ENCODE results near the gene POM121C.
A peak's percentile ranks its signal among the peaks of the same experiment; 100 is the strongest.
"Not testable (repeated sequence)": the region's sequence is repeated elsewhere in the genome, so short reads cannot be mapped to it uniquely, and the experiment has no call there.

Gene POM121C

GRCh38 chr7:75420152-75420551, 65.9 kb downstream of the POM121C start:
- DNase-seq; H3K9ac ChIP-seq (ENCODE audit: low read depth, low read length); H2AFZ ChIP-seq (ENCODE audit: low read depth, low read length); H4K20me1 ChIP-seq (ENCODE audit: insufficient read depth, low read length); ATAC-seq (ENCODE audit: insufficient read depth, low read depth); H3K4me3 ChIP-seq (ENCODE audit: low read depth in 1 of 2, low read length in 2 of 2); H3K9me3 ChIP-seq (ENCODE audit: insufficient read depth, low read length, severe bottlenecking); H3K79me2 ChIP-seq (ENCODE audit: insufficient read depth, low read length); H3K4me1 ChIP-seq (ENCODE audit: insufficient read depth, low read length); H3K27me3 ChIP-seq (ENCODE audit: insufficient read depth, low read length, poor library complexity); H3K27ac ChIP-seq (ENCODE audit: low read length); H3K4me2 ChIP-seq (ENCODE audit: insufficient read depth, low read length): not testable (repeated sequence)
- H3K36me3 ChIP-seq (ENCODE audit: insufficient read depth, low read length): peaks cover 42% of the 10 kb centered on the region

DNA sequence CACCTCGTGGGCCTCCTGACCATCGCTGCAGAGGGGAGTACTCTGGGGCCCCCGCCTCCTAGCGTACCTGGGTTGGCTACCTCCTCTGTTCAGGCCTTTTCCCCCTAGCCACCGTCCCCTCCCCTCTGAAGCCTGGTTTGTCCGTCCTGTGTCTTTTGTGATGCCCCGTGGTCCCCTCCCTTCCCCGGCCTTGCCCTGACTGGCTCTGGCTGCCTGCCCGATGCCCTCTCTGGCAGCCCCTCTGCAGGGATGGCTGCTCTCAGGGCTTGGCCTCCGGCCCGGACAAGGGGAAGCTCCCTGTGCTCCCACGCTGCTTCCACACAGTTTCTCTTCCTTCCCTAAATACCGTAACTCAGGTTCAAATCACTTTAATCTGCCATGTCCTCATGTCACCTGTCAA, 66.4 kb downstream of the POM121C start:
- H3K79me2 ChIP-seq (ENCODE audit: insufficient read depth, low read length); H3K9me3 ChIP-seq (ENCODE audit: insufficient read depth, low read length, severe bottlenecking); H3K4me3 ChIP-seq (ENCODE audit: low read depth in 1 of 2, low read length in 2 of 2); H3K4me1 ChIP-seq (ENCODE audit: insufficient read depth, low read length); H3K27ac ChIP-seq (ENCODE audit: low read length); H2AFZ ChIP-seq (ENCODE audit: low read depth, low read length); H3K9ac ChIP-seq (ENCODE audit: low read depth, low read length); DNase-seq; H3K27me3 ChIP-seq (ENCODE audit: insufficient read depth, low read length, poor library complexity); H4K20me1 ChIP-seq (ENCODE audit: insufficient read depth, low read length); H3K4me2 ChIP-seq (ENCODE audit: insufficient read depth, low read length): not testable (repeated sequence)
- peak; percentile 6; the same call in 1 of the 3 replicates for ATAC-seq (ENCODE audit: insufficient read depth, low read depth)
- peaks cover 43% of the 10 kb centered on the region for H3K36me3 ChIP-seq (ENCODE audit: insufficient read depth, low read length)

GRCh38 chr7:75419210-75419609, 66.9 kb downstream of the POM121C start:
- H3K27me3 ChIP-seq (ENCODE audit: insufficient read depth, low read length, poor library complexity); H3K79me2 ChIP-seq (ENCODE audit: insufficient read depth, low read length); H3K27ac ChIP-seq (ENCODE audit: low read length); H3K9ac ChIP-seq (ENCODE audit: low read depth, low read length); H3K4me3 ChIP-seq (ENCODE audit: low read depth in 1 of 2, low read length in 2 of 2); H3K9me3 ChIP-seq (ENCODE audit: insufficient read depth, low read length, severe bottlenecking); DNase-seq; H4K20me1 ChIP-seq (ENCODE audit: insufficient read depth, low read length); H3K4me2 ChIP-seq (ENCODE audit: insufficient read depth, low read length); H3K4me1 ChIP-seq (ENCODE audit: insufficient read depth, low read length); H2AFZ ChIP-seq (ENCODE audit: low read depth, low read length): not testable (repeated sequence)
- peaks cover 38% of the 10 kb centered on the region for H3K36me3 ChIP-seq (ENCODE audit: insufficient read depth, low read length)
- peak; percentile 13; the same call in 1 of the 3 replicates for ATAC-seq (ENCODE audit: insufficient read depth, low read depth)

GRCh38 chr7:75418292-75418858, 67.7 kb downstream of the POM121C start:
- not testable (repeated sequence) for H3K27me3 ChIP-seq (ENCODE audit: insufficient read depth, low read length, poor library complexity); H3K27ac ChIP-seq (ENCODE audit: low read length); H3K9ac ChIP-seq (ENCODE audit: low read depth, low read length); DNase-seq; H3K79me2 ChIP-seq (ENCODE audit: insufficient read depth, low read length); H3K4me1 ChIP-seq (ENCODE audit: insufficient read depth, low read length); H4K20me1 ChIP-seq (ENCODE audit: insufficient read depth, low read length); H2AFZ ChIP-seq (ENCODE audit: low read depth, low read length); H3K4me2 ChIP-seq (ENCODE audit: insufficient read depth, low read length); H3K4me3 ChIP-seq (ENCODE audit: low read depth in 1 of 2, low read length in 2 of 2); H3K9me3 ChIP-seq (ENCODE audit: insufficient read depth, low read length, severe bottlenecking)
- peaks cover 30% of the 10 kb centered on the region for H3K36me3 ChIP-seq (ENCODE audit: insufficient read depth, low read length)
- peak; percentile 7; the same call in 1 of the 3 replicates for ATAC-seq (ENCODE audit: insufficient read depth, low read depth)

- not testable (repeated sequence) for H3K79me2 ChIP-seq (ENCODE audit: insufficient read depth, low read length); H3K4me2 ChIP-seq (ENCODE audit: insufficient read depth, low read length); ATAC-seq (ENCODE audit: insufficient read depth, low read depth); H3K27me3 ChIP-seq (ENCODE audit: insufficient read depth, low read length, poor library complexity); H3K9ac ChIP-seq (ENCODE audit: low read depth, low read length); H3K27ac ChIP-seq (ENCODE audit: low read length); H3K4me1 ChIP-seq (ENCODE audit: insufficient read depth, low read length); H3K4me3 ChIP-seq (ENCODE audit: low read depth in 1 of 2, low read length in 2 of 2); H3K9me3 ChIP-seq (ENCODE audit: insufficient read depth, low read length, severe bottlenecking); H4K20me1 ChIP-seq (ENCODE audit: insufficient read depth, low read length); DNase-seq; H2AFZ ChIP-seq (ENCODE audit: low read depth, low read length)
- peaks cover 28% of the 10 kb centered on the region for H3K36me3 ChIP-seq (ENCODE audit: insufficient read depth, low read length)
These were observed 69.3 kb downstream of the POM121C start for GRCh38 chr7:75416787-75417186.

- peaks cover 20% of the 10 kb centered on the region for H3K36me3 ChIP-seq (ENCODE audit: insufficient read depth, low read length)
- H3K4me2 ChIP-seq (ENCODE audit: insufficient read depth, low read length); H4K20me1 ChIP-seq (ENCODE audit: insufficient read depth, low read length); H3K4me3 ChIP-seq (ENCODE audit: low read depth in 1 of 2, low read length in 2 of 2); H3K4me1 ChIP-seq (ENCODE audit: insufficient read depth, low read length); H2AFZ ChIP-seq (ENCODE audit: low read depth, low read length); H3K9me3 ChIP-seq (ENCODE audit: insufficient read depth, low read length, severe bottlenecking); ATAC-seq (ENCODE audit: insufficient read depth, low read depth); H3K27ac ChIP-seq (ENCODE audit: low read length); DNase-seq; H3K9ac ChIP-seq (ENCODE audit: low read depth, low read length); H3K27me3 ChIP-seq (ENCODE audit: insufficient read depth, low read length, poor library complexity); H3K79me2 ChIP-seq (ENCODE audit: insufficient read depth, low read length): not testable (repeated sequence)
These were observed 70.2 kb downstream of the POM121C start for GRCh38 chr7:75415829-75416373.

GRCh38 chr7:75415428-75415817, 70.7 kb downstream of the POM121C start:
- DNase-seq; H2AFZ ChIP-seq (ENCODE audit: low read depth, low read length); H3K27ac ChIP-seq (ENCODE audit: low read length); H3K4me2 ChIP-seq (ENCODE audit: insufficient read depth, low read length); H4K20me1 ChIP-seq (ENCODE audit: insufficient read depth, low read length); ATAC-seq (ENCODE audit: insufficient read depth, low read depth); H3K4me3 ChIP-seq (ENCODE audit: low read depth in 1 of 2, low read length in 2 of 2); H3K79me2 ChIP-seq (ENCODE audit: insufficient read depth, low read length); H3K9me3 ChIP-seq (ENCODE audit: insufficient read depth, low read length, severe bottlenecking); H3K4me1 ChIP-seq (ENCODE audit: insufficient read depth, low read length); H3K9ac ChIP-seq (ENCODE audit: low read depth, low read length); H3K27me3 ChIP-seq (ENCODE audit: insufficient read depth, low read length, poor library complexity): not testable (repeated sequence)
- H3K36me3 ChIP-seq (ENCODE audit: insufficient read depth, low read length): peaks cover 20% of the 10 kb centered on the region

GRCh38 chr7:75414708-75415427, 71.2 kb downstream of the POM121C start:
- not testable (repeated sequence) for H2AFZ ChIP-seq (ENCODE audit: low read depth, low read length); H3K79me2 ChIP-seq (ENCODE audit: insufficient read depth, low read length); H3K4me2 ChIP-seq (ENCODE audit: insufficient read depth, low read length); H3K9ac ChIP-seq (ENCODE audit: low read depth, low read length); DNase-seq; ATAC-seq (ENCODE audit: insufficient read depth, low read depth); H3K27me3 ChIP-seq (ENCODE audit: insufficient read depth, low read length, poor library complexity); H4K20me1 ChIP-seq (ENCODE audit: insufficient read depth, low read length); H3K4me1 ChIP-seq (ENCODE audit: insufficient read depth, low read length); H3K27ac ChIP-seq (ENCODE audit: low read length); H3K4me3 ChIP-seq (ENCODE audit: low read depth in 1 of 2, low read length in 2 of 2); H3K9me3 ChIP-seq (ENCODE audit: insufficient read depth, low read length, severe bottlenecking)
- peaks cover 18% of the 10 kb centered on the region for H3K36me3 ChIP-seq (ENCODE audit: insufficient read depth, low read length)
